Activated T-cell treated with anti-CD3 and anti-CD28 coated beads for 1 hour (primary cell): ENCODE results near the gene UAP1.

ENCODE experiments used
- DNase-seq: peaks from one replicate; pipeline ENCODE4 v3.0.0-alpha.2; 2020; ENCODE audit warnings: low read depth

UAP1 gene

DNA sequence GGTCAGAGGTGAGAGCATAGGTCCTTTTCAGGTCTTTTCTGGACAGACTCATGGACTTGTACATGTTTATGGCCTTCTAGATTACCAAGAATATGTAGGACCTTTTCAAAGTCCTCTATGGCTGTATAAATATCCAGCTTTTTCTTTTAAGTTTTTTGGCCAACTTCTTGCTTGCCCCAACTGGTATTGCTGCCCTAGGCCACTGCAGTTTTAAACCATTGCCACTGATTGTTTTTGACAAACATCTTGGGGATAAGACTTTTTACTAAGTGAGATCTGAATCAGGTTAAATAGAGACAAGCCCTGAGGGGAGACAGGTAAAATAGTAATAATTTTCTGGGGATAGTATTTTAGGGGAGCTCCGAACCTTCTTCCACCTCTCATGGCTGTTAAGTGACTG is 56.0 kb downstream of the UAP1 start:
- DNase-seq = no peak

DNA sequence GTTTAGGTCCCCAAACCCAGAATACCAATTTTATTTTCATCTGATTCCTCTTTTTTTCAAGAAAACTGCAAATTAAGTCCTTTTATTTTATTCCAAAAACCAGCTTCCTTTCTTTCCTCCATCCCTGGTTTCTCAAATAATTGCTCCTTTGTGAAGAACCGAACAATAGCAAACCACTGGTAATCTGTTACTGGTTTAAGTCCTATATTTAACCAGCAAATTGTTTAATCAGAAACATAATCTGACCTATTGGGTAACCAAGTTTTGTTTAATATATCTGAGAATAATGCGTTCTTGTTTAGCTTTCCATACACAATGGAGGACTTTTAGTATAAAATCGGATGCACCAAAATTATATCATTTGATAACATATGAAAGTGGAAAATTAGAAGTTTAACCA is 57.6 kb downstream of the UAP1 start:
- no peak for DNase-seq

DNA sequence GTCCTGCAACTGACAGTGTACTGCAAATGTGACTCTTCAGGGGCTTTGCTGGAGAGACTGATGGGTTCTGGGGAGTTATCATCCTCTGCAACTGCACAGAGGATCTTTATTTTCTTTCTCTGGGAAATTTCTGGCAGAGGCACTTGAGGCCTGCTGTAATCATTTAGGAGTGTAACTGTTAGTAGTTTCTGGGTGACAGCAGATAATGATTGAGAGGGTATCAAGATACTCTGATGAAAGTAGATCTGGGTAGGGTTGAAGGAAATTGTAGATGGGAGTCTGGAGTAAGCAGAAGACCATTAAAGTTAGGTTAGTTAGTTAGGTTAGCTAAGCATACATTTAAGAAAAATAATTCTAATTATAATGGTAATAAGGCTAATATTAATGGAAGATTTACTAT is 59.7 kb downstream of the UAP1 start:
- DNase-seq = no peak

DNA sequence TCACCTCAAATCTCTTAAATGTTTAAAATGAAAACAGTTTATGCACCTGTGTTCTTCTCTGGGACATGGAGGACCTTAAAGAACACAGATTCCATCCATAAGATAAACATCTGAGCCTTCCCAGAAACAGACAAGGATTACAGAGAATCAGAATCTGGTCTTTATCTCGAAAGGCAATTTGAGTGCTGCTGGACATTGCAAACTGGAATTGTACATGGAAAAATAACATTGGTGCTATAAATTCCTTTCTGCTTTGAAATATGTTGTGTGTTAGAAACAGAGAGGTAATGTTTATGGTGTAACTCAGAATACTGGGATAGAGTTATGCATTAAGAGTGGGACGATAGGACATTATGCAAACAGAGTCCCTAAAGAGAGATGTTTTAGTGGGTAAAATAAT is 64.2 kb downstream of the UAP1 start:
- DNase-seq = no peak

DNA sequence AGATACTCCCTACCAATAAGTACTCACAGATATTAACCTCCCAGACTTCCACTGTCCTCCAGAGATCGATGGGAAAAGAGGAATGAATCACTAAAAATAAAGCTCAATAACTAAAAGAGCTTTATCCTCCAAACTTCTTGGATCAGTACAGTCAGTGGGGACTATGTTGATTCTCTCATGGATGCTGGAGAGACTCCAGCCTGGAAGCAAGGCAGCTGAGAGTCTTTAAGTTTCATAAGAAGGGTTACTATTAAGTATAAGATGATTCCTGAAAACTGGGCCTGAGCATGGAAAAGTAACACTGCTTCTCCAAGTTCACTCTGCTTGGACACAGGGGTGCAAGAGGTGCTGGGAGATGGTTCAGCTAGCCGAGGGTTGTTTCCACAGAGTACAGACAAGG is 64.6 kb downstream of the UAP1 start:
- DNase-seq = no peak

DNA sequence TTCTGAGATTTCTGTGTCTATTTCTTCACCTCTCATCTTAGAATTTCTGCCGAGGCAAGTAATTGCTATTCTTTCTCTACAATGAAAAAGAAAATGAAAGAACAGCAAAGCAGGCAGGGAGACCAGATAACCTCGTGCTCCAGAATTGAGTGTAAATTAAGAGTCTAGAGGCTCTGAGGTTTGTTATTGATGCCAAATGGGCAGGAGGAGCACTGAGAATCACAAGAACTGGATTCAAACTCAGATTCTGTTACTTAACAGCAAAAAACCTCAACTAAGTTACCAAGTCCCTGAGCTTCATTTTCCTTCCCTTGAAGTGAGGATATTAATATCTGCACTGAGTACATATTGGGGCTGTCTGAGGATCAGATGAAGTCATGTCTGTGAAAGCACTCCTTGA is 65.2 kb downstream of the UAP1 start:
- DNase-seq = no peak

DNA sequence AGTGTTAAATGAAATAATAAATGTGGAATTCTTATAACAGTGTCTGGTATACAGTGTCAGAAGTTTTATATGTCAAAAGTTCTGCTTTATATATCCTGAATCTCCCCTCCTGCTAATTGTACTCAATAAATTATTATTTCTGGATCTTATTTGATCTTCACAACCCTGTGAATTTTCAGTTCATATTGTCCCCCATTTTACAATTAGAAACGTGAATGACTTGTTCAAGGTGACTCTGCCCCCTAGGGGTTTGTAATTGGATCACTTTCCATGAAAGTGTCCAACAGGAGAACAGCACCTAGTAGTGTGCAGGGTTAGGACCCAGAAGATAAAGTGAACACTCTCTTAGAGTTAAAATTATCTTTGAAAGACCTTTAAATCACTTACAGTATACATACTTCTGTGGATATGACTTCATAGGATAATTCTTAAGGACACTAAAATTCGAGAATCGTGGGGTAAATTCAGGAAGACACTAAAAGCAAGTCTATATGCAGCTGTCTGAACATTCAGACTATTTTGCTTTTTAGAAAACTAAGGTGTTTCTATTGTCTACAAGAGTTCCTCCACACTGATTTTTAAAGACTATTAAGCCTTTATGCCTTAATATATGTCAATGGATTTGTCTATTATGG is 66.3 kb downstream of the UAP1 start:
- DNase-seq = no peak

DNA sequence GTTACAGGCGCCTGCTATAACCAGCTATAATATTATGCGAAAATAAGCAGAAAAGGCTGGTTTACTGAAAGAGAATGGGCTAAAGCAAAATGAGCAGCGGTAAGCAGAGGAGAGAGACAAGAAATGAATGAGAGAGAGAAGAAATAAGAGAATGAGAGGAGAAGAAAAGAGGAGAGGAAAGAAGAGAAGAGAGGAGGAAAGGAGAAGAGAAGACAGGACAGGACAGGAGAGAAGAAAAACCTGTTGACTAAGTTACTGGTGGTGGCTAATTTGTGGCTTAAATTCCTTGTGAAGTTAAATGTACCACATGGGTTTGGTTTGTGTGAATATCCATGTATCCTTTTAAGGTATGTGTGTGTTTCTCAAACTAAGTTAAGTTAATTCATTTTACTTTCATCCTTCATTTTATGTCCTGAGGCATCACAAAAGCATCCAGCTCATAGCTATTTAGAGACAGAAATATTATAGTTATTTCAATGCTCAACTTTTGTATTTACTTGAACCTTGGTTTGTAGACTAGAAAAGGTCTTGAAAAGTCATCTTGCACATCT is 67.6 kb downstream of the UAP1 start:
- no peak for DNase-seq

DNA sequence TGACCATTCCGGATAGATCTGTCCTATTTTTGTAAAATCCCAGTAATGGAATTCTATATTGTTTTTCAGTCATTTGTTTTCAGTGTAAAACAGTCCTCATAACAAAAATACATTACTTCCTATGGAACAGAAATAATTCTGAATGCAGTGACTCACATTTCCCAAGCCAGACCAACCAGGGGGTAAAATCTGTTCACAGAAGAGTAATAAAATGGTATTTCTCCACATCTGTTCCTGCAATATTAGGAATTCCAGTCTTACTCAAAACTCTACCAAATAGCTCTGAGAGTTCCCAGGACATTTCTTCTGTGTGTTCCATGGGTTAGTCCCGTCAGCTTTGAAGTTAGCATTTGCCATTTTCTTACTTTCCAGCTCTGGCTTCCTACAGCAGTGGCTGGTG is 68.1 kb downstream of the UAP1 start:
- DNase-seq = no peak

DNA sequence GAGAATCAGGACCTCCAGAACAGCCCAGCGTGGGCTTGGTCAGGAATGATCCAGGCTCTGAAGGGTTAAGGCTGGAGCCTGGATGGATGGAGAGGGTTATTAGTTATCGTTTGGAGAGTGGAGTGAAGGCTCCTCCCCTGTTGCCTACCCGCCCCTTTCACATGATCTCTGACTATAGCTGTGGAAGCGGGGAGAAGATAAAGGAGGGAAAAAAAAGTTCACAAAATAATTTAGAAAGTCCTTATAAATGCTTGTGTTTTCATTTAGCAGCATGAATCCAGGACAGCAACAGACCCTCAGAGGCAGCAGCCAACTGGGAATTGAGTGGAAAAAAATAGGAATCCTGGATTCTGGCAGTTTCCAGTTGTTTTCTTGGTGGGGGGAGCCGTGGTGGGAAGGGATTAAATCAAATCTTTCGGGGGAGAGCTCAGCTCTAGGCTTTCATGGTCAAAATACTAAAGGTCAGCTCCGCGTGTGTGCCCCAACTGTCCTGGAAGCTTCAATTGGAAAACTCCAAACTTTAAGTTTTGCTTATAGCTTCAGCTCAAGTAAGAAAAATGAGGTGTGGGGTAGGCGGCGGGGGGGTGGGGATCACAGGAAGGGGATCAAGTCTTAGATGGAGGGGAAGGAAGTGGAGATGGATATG is 70.1 kb downstream of the UAP1 start:
- DNase-seq = no peak

DNA sequence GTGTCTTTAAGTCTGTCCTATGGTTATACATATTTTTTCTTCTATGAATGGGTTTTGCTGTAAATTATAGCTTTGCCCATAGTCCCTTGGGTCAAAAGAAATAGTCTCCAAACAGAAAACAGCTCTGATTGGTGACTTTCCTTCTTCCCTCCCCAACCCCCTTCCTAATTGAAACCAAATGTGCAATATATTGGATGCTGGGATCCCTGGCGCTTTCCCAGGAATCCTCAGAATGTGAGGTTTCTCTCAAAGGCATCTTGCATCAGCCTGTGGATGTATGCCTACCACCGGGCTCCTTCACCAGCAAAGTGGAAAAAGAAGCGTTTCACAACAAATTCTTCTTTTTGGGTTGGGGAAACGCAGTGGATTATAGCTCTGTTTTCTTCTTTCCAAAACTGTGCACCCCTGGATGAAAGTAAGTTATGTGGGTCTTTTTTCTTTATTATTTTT is 70.7 kb downstream of the UAP1 start, which contains the start of gene DDR2:
TSS of gene DDR2 (plus strand) at position 248 of the 450 bp plus-strand sequence. CDS start 86,600 bp downstream, outside the sequence.
- no peak for DNase-seq

DNA sequence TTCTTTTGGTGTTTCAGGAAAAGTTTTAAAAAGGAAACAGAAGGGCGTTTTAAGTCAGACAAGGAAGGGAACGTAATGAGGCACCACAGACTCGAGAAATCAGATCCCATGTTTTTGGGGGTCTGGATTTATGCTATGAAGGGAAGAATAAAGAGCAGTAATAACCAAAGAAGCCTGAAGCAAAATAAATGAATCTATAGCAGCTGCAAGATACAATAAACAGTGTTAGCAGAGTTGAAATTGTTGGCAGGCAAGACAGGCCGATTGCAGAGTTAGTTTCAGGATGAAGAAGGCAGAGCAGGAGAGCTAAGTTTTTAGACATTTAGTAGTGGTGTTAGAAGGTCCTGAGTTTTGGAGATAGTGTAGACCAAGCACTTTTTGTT is 71.2 kb downstream of the UAP1 start:
- DNase-seq = no peak

DNA sequence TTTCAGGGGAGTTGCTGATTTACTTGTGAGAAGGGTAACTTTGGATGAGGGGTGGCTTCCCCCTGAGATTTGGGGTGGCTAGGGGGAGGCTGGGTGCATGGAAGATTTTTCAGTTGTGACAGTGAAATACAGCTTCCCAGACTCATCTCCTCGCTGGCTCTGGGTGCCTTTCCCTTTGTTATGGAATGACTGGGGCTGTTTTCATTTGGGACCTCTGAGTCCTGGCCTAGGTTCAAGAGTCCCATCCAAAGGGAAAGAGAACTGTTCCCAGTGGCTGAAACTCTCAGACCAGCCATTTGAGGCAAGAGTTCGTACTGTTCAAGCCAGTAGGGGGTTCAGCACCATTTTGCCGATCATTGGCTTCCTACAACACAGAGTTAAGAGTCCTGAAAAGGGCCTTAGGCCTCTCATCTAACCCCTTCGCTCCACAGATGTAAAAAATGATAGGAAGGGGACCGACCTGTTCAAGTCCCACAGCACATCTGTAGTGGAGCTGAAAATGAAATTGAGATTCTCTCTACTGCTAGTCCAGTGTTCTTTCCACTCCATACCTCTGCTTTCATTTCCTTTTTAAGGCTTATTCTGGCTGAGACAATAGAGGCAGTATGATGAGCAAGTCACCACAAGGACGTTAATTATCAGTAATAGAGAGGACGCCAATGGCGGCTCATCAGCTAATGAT is 71.7 kb downstream of the UAP1 start:
- DNase-seq = no peak

DNA sequence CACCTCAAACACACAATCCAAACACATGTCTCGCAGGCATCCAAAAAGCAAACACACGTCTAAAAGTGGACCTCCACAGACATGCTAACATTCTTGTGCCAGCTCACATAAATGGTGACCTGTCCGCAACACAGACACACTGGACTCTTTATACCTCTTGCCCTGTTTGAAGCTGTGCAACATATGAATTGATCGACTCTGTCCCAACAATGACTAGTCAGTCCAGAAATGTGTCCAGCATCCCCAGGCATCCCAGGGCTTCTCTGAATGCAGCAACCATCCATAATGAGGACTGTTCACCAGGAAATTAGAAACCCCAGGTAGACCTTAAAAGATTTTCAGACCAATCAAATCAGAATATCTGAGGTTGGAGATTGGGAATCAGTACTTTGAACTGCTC is 73.9 kb downstream of the UAP1 start:
- DNase-seq = no peak

DNA sequence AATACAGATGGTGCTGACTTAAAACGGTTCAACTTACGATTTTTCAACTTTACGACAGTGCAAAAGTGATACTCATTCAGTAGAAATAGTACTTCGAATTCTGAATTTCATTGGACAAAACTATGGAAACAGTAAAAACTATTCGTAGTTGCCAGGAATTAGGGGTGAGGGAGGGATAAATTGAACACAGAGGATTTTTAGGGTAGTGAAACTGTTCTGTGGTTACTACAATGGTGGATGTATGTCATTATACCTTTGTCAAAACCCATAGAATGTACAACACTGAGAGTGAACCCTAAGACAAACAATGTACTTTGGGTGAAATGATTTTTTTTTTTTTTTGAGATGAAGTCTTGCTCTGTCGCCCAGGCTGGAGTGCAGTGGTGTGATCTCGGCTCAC is 78.2 kb downstream of the UAP1 start:
- DNase-seq = no peak

DNA sequence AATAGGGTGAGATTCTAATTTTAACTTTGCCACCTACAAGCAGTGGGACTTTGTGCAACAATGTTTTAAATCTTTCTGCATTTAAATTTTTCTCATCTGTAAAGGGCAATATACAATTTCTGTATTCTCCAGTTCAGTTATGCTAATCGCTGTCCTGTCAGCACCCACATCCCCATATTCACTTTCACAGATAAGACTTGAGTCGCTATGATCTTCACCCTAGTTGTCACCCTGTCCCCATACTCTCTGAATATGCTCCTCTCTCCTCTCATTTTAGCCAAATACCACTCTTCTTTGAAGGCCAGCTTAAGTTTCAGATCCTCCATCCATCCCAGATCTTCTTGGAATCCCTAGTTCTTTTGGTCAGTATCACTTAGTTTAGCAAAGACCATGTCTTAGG is 79.6 kb downstream of the UAP1 start:
- DNase-seq = no peak

DNA sequence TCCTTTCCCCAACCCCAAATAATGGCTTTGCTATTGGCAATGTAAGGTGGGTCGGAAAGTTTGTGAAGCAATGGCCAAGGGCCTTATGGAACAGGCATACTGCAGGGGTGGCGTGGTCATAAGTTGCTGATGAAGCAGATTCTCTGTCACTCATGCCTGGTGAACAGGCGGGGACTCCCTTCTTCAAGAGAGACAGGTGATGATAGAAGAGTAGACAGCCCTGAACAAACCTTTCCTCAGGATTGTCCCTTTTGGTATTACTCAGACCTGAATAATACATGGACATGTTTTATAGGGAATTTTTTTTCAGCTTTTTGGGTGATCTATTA is 83.4 kb downstream of the UAP1 start:
- no peak for DNase-seq

DNA sequence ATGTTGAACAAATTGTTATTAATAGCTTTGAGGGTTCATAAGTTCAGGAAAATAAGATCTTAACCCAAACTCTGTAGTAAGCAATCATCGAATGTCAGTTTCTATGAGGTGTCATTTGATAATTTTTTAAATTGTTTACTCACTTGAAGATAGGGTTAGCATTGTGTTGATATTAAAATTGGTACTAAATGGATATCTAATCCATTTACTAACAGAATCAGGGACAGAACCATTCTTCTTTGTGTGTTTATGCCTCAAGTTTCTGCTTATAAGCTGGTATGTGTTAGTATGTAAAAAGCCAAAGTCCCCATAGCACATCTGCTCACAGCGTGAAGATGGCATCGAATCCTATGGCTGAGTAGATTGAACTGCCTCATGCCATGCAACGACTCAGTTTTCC is 84.1 kb downstream of the UAP1 start:
- DNase-seq = no peak

DNA sequence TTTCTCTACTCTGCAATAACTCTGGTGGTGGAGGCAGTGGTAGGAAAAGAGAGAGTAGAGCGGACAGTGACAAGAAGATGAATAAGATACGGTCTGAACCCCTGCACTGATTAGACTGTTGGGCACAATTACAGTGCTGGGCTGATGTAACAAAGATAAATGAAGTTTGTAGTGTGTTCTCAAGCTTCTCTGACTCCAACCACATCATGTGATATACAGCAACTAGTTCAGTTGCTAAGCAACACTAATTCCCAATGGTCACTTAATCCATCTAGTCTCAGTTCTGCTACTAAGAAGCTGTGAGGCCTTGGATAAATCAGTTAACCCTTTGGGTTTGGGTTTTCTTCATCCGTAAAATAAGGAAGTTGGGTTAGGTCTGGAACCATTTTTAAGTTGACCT is 88.1 kb downstream of the UAP1 start:
- DNase-seq = no peak
